Measurements from ENCODE around the gene MN1. TPM values are rescaled to one million over a fixed set of nuclear protein-coding genes. Genes with fewer than 3 reads are reported as not detected.
A peak's percentile ranks its signal among the peaks of the same experiment; 100 is the strongest.

The MN1 gene
- polyA plus RNA-seq, 3 donors: 8.2 to 11.2 (median 8.4) TPM

DNA sequence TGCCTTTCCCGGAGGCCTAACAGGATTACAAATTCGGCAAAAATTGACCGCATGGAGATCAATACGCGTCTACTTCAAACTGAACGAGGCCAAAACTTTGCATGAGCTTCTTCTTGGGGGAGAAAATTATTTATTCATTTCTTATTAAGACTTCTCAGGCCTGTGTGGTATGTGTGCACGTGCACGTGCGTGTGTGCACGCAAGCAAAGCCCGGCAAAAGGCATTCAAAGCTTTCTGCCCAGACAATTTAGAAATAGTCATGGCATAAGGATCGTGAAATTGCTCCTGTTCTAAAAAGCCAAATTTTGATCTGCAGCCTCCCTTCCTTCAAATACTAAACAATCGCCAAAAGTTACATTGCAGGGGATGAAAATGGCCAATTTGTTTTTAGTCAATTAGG is 14.6 kb downstream of the MN1 start:
- no peak for DNase-seq

DNA sequence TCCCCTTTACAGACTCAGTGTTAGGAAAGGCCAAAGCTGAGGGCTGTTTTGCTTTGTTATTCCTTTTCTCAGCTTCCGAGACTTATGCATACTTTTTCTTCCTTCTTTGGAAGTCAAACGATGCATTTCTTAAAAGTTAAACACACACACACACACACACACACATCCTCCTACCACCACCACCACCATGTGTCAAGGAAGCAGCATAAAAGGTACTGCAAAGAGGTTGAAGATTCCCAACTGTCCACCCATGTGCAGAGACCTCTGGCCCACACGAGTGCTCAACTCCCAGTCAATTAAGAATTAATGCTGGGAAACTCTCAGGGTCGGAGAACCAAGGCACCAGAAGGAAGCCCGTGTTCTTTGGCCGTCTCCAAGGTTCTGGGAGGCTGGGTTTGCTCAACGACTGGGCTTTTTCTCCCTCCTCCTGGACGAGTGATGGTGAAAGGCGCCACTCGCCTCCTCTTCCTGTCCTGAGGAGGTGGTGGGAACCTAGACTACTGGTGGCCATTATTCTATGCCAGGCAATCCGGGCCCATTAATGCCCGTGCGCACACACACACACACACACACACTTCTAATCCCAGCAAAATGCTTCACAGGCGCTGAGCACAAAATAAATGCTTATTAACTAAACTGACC is 15.1 kb downstream of the MN1 start:
- no peak for DNase-seq

GRCh38 chr22:27785831-27786230 is 15.7 kb downstream of the MN1 start:
- no peak for DNase-seq

GRCh38 chr22:27784120-27784475 is 17.5 kb downstream of the MN1 start:
- DNase-seq: no peak

GRCh38 chr22:27783436-27784119 is 18.0 kb downstream of the MN1 start:
- no peak for DNase-seq

- DNase-seq: no peak
Measured at GRCh38 chr22:27782088-27782487, 19.5 kb downstream of the MN1 start.

DNA sequence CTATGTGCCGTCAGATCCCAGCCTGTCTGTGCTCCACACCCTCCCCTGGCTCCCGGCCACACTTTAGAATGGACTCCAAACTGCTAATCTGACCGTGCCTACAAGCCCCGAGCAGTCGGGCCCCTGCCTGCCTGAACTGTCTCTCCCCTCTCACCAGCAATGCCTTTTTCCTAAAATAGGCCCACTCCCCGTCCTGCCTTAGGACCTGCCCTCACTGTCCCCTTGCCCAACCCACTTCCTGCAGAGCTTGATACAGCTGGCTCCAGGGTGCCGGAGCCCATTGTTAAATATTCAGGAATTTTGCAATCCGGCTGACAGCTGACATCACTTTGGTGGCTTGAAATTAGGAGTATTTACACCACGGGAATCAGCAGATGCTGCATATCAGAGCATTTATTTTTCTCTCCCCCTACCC is 21.4 kb downstream of the MN1 start:
- no peak for DNase-seq

DNA sequence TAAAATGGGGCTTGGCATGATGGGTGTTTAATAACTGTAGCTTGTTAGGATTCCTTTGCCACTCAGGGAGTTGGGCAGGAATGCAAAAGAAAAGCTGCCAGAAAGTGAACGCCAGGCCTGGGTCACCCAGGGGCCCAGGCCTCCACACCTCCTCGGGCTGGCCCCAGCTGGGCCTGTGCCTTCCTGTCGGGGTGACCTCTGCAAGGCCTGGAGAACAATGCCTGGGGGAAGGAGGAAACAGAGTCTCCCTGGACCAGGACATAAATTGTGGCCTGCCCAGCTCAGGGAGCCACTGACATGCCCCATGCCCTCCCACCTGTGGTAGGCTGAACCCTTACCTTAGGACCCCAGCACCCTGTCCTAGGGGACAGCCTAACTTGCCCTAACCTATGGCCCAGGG is 21.9 kb downstream of the MN1 start:
- DNase-seq: no peak

DNA sequence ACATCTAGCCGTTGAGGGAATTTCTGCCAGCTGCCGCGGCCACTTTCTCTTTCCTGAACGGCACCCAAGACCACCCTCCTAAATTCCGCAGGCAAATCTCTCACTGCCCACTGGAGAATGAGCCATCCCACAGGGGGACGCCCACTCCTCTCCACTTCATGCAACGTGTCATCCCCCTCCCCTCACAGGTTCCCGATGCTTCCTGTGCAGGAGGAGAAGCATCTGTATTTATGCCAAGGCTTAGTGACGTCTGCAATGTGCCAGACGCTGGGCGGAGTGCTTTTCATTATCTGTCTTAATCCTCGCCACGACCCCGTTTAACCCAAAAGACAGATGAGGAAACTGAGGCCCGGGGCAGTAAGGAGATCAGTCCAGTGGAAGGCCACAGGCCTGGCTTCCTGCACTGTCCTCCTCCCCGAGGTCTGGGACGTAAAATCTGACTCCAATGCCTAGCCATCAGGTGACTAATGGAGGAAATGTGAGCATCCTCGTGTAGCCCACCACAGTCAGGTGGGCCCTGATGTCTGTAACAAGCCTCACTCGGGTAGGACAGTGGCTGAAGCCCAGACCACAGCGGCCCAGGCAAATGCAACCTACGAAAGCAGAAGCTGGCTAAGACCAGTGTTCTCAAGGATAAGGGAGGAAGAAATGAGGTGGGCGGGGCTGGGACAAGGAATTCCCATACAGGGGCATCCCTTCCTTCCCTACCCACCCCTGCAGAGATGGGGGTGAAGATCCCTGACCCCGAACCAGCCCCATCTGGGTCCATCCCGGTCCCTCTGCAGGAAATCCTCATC is 23.1 kb downstream of the MN1 start:
- DNase-seq: no peak

- no peak for DNase-seq
Measured at GRCh38 chr22:27777128-27777527, 24.4 kb downstream of the MN1 start.

- no peak for DNase-seq
Measured at GRCh38 chr22:27776650-27776958, 25.0 kb downstream of the MN1 start.

DNA sequence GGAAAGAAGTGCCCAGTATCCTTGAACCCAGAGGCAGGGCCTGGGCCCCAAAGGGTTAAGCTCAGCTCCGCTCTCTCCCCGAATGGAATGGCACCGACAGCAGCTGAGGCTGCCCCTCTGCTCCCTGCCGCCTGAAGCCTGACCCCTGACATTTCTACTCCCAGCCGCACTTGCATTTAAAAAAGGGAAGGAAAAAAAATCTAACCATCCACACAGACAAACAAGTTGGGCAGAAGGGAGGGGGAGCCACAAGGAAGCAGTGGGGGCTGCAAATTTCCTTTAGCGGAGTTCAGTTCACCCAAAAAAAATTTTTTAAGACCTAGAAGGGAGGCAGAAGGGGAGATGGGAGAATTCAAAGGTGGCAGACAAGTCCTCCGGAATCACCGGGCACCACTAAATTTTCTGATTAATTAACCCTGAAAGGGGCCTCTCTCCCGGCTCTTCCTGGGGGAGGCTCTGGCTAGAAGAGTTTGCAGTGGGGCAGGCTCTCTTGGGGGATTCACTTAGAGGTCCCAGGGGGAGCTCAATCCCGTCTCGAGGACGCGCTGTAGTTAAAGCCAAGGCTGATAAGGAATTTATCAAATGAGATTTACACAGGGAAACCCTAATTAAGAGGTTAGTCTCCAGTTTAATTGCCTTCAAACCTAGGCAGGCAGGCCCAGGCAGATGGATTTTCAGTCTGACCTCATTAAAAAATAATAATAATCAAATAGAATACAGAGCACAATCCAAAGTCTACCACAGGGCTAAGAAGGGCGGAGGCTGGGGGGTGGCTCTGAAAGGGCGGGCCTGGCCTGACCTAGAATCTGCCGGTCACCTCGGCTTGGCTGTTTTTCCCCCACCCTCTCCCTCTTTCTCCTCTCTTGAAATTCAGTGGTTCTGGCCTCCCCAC is 25.6 kb downstream of the MN1 start:
- no peak for DNase-seq

DNA sequence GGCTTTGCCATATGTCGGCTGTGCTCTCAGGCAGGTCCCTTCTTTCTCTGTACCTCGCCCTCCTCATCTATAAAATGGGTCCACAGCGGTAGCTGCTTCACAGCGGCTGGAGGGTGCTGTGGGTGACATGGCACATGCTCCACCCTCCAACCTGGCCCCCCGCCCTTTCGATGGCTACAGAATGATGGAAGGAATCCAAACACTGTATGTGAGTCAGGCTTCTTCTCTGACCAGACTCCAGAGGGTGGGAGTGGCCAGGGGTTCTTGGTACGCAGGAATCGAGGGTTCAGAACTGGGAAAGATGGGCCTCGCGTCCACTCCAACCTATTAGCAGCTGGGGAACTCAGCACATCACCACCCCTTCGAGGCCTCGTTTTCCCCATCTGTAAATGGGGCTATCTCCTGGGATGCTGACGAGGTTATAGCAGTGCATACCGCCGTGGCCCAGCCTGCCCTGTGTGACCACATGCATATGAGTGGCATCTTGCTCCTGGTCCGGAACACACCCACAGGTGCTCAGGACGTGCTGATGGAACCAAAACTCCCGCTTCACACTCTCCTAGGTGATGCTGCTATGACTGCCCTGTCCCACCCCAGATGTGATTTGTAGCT is 26.4 kb downstream of the MN1 start:
- DNase-seq: no peak

- DNase-seq: no peak
Measured at GRCh38 chr22:27774200-27774599, 27.4 kb downstream of the MN1 start.

DNA sequence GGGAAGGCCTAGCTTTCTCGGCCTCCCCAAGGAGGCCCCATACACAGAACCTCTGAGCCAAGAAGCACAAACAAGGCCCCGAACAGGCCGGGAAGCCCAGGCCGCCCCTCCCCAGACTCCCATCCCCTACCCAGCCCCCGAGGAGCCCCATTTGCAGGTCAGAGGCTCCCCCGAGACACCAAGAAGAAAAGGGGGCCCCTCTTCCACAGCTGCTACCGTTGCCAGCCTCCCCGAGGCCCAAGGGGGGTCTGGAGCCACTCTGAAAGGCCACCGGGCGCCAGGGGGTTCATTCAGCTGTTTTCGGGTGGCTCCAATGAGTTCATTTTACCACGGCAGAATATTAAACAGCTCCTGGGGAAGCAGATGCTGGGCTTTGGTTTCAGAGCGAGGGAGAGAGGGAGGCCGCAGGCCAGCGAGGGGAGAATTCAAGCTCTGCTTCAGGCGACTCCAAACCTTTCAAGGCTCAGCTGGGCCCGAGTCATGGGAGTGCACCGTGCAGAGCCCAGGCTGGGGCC is 28.5 kb downstream of the MN1 start:
- no peak for DNase-seq

GRCh38 chr22:27772081-27772983 is 29.2 kb downstream of the MN1 start:
- peak; percentile 64 for DNase-seq

- no peak for DNase-seq
Measured at GRCh38 chr22:27771637-27772036, 29.9 kb downstream of the MN1 start.

- DNase-seq: no peak
Measured at GRCh38 chr22:27769012-27769411, 32.5 kb downstream of the MN1 start.

DNA sequence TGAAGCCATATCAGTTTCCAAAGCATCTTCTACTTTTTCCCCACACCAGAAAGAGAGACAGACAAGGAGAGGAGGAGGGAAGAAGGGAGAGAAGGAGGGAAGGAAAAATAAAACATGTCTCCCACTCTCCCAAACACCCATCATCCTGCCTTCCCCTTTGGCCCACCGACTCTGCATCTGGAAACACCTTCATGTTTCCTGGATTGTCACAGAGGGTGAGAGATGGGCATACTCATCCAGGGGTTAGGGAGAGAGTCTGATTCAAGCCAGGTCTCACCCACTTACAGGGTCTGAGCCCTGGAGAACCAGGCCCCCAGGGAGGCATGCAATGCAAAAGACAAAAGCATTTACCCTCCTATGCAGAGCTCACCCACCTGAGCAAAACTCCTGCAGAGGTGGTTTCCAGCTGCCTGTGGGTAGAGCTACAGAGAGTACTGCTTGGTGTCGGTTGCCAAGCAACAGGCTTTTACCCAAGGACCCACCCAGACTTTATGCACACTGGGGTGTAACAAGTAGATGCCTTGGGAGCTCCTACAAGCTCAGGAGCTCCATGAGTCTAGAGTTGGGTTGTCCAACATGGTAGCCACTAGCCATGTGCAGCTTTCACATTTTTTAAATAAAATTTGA is 33.4 kb downstream of the MN1 start:
- DNase-seq: no peak

DNA sequence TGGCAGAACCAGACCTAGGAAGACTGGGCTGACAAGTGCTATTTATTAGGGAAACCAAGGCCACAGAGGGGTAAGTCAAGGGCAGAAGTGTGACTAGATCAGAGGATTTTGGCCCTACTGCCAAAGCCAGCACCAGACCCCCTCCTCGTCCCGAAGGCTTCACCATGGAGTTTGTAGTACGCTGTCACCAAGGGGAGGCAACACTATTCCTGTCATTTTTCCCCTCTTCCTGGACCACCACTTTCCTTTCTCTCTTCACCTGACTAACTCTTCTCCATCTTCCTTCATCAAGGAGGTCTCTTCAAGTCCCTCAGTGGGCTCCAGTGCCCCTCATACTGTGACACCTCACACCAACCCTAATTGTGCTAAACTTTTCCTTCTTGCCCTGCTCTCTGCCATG is 34.9 kb downstream of the MN1 start:
- DNase-seq: no peak
